Transverse colon (tissue), 3 donors: ENCODE measurements around the gene FNDC3B.

Source experiments
- EP300 ChIP-seq: sonication (generic); formaldehyde crosslinking; IDR thresholded peaks from one replicate; pipeline ENCODE4 v1.6.1; 2017; ENCODE audit warnings: antibody characterized with exemption, low read depth
- TF ChIP-seq, protein P1 (sequence below), 5 experiments: fragments of 200-600 bp in 3 of 5; fragments of 450-650 bp in 2 of 5; sonication (generic) in 3 of 5; IDR thresholded peaks; 1 replicate in 2 of 5; 2 replicates in 3 of 5; pipeline ENCODE4 v1.5.1; 2016 to 2017; ENCODE audit warnings: antibody characterized with exemption in 5 of 5, inconsistent platforms in 3 of 5, mild to moderate bottlenecking in 2 of 5, moderate library complexity in 1 of 5

DNA sequence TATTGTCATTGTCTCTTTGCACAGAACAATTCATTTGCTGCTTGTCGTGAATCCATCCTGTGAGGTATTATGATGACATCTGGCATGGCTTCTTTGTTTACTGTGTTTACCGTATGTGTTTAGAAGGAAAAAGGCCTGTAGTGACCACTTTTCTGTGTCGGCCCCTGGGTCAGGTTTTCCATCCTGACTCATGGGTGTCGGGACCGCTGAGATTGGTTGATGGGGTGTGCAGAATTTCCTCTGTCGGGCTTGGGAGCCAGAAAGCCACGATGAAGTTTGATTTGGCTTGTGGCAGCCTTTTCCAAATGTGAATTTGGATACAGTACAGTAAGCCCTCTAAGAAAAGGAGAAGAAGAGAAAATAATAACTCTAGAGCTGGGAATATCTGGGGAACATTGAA, 113.5 kb downstream of the FNDC3B start:
- TF ChIP-seq EP300: no peak
- TF ChIP-seq, protein P1, sequence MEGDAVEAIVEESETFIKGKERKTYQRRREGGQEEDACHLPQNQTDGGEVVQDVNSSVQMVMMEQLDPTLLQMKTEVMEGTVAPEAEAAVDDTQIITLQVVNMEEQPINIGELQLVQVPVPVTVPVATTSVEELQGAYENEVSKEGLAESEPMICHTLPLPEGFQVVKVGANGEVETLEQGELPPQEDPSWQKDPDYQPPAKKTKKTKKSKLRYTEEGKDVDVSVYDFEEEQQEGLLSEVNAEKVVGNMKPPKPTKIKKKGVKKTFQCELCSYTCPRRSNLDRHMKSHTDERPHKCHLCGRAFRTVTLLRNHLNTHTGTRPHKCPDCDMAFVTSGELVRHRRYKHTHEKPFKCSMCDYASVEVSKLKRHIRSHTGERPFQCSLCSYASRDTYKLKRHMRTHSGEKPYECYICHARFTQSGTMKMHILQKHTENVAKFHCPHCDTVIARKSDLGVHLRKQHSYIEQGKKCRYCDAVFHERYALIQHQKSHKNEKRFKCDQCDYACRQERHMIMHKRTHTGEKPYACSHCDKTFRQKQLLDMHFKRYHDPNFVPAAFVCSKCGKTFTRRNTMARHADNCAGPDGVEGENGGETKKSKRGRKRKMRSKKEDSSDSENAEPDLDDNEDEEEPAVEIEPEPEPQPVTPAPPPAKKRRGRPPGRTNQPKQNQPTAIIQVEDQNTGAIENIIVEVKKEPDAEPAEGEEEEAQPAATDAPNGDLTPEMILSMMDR (IDR thresholded peaks at IDR 0.05): no peak
